Hepatocyte (in vitro differentiated cells): Measurements from ENCODE around the gene MAGI2. TPM values are rescaled to one million over a fixed set of nuclear protein-coding genes. Genes with fewer than 3 reads are reported as not detected.

Source experiments
- DNase-seq: peaks from one replicate; pipeline ENCODE4 v3.0.0-alpha.2; 2016; ENCODE audit warnings: low spot score
- H2AFZ ChIP-seq: fragments of 200-600 bp; sonication (generic); 2 replicates; pipeline ENCODE4 v1.6.0; 2016; ENCODE audit warnings: antibody characterized with exemption, mild to moderate bottlenecking
- H3K27ac ChIP-seq: fragments of 200-600 bp; sonication (generic); 2 replicates; pipeline ENCODE4 v1.5.1; 2016; ENCODE audit warnings: mild to moderate bottlenecking
- H3K27me3 ChIP-seq: fragments of 200-600 bp; sonication (generic); 2 replicates; pipeline ENCODE4 v1.6.1; 2016
- H3K36me3 ChIP-seq: fragments of 200-600 bp; sonication (generic); replicated peaks from 2 replicates; pipeline ENCODE4 v1.5.1; 2016; ENCODE audit warnings: low read depth; ENCODE audit not compliant: insufficient read depth
- H3K4me1 ChIP-seq: fragments of 200-600 bp; sonication (generic); 2 replicates; pipeline ENCODE4 v1.5.1; 2016; ENCODE audit warnings: mild to moderate bottlenecking, moderate library complexity; ENCODE audit not compliant: insufficient read depth
- H3K4me2 ChIP-seq: fragments of 200-600 bp; sonication (generic); 2 replicates; pipeline ENCODE4 v1.6.0; 2016
- H3K4me3 ChIP-seq: fragments of 200-600 bp; sonication (generic); 2 replicates; pipeline ENCODE4 v1.5.1; 2016; ENCODE audit warnings: mild to moderate bottlenecking
- H3K79me2 ChIP-seq: fragments of 200-600 bp; sonication (generic); 2 replicates; pipeline ENCODE4 v1.6.0; 2017; ENCODE audit warnings: mild to moderate bottlenecking
- H3K9me2 ChIP-seq: fragments of 200-600 bp; sonication (generic); replicated peaks from 2 replicates; pipeline ENCODE4 v1.6.0; 2017; ENCODE audit warnings: mild to moderate bottlenecking; ENCODE audit not compliant: insufficient read depth
- H3K9me3 ChIP-seq: fragments of 200-600 bp; sonication (generic); 2 replicates; pipeline ENCODE4 v1.5.1; 2016; ENCODE audit warnings: low read depth, mild to moderate bottlenecking
- H4K20me1 ChIP-seq: fragments of 200-600 bp; sonication (generic); 2 replicates; pipeline ENCODE4 v1.6.0; 2016; ENCODE audit warnings: mild to moderate bottlenecking; ENCODE audit not compliant: insufficient read depth, poor library complexity, severe bottlenecking
- CTCF ChIP-seq: fragments of 200-600 bp; sonication (generic); IDR thresholded peaks from 2 replicates; pipeline ENCODE4 v1.5.1; 2016; ENCODE audit warnings: antibody characterized with exemption, mild to moderate bottlenecking; ENCODE audit not compliant: poor library complexity
- EZH2 ChIP-seq: fragments of 200-600 bp; sonication (generic); IDR thresholded peaks from 2 replicates; pipeline ENCODE4 v1.6.1; 2016; ENCODE audit warnings: antibody characterized with exemption, mild to moderate bottlenecking, borderline replicate concordance
- EZH2phosphoT487 ChIP-seq: fragments of 200-600 bp; sonication (generic); IDR thresholded peaks from one replicate; pipeline ENCODE4 v1.6.1; 2018; ENCODE audit warnings: antibody characterized with exemption, mild to moderate bottlenecking, low read depth, moderate library complexity; ENCODE audit not compliant: unreplicated experiment, severe bottlenecking
- WGBS: methylation state at CpG from one replicate; pipeline ENCODE4 v1.1.6; 2016; ENCODE audit warnings: low lambda C conversion rate; ENCODE audit errors: missing lambda C conversion rate; 5-methylcytosine and 5-hydroxymethylcytosine counted together
- polyA plus RNA-seq: library from polyadenylated mRNA; unstranded; fragments of >200 nt; fragmentation: Nextera tagmentation; extraction: Ambion mirVana; gene quantifications from 2 replicates; pipeline ENCODE4 v1.2.1, GENCODE V29; 2016
- total RNA-seq: library from RNA; depleted of rRNA; stranded (reverse); fragments of >200 nt; gene quantifications from 2 replicates; pipeline ENCODE4 v1.2.3, GENCODE V29; 2014

Gene MAGI2
- total and polyA plus RNA-seq, 2 experiments from 2014 or later, result 3.1 to 6.7 TPM

GRCh38 chr7:79272938-79273337 lies 180.5 kb downstream of the MAGI2 start:
- no peak overlapping the region for H3K27ac ChIP-seq
- H2AFZ ChIP-seq, result no peak overlapping the region
- H3K4me3 ChIP-seq, result no peak overlapping the region
- WGBS, result 72% methylated on average over 2 of the region's 2 CpGs
- H3K36me3 ChIP-seq, result no peaks in the 10 kb centered on the region
- no peaks in the 10 kb centered on the region for H4K20me1 ChIP-seq
- no peak for DNase-seq
- no peaks in the 10 kb centered on the region for H3K9me2 ChIP-seq
- no peaks in the 10 kb centered on the region for H3K79me2 ChIP-seq
- H3K9me3 ChIP-seq, result no peaks in the 10 kb centered on the region
- H3K4me1 ChIP-seq, result no peaks in the 10 kb centered on the region
- H3K4me2 ChIP-seq, result no peak overlapping the region
- H3K27me3 ChIP-seq, result no peaks in the 10 kb centered on the region
- TF ChIP-seq EZH2phosphoT487 (no peak), EZH2 (no peak), CTCF (no peak)

DNA sequence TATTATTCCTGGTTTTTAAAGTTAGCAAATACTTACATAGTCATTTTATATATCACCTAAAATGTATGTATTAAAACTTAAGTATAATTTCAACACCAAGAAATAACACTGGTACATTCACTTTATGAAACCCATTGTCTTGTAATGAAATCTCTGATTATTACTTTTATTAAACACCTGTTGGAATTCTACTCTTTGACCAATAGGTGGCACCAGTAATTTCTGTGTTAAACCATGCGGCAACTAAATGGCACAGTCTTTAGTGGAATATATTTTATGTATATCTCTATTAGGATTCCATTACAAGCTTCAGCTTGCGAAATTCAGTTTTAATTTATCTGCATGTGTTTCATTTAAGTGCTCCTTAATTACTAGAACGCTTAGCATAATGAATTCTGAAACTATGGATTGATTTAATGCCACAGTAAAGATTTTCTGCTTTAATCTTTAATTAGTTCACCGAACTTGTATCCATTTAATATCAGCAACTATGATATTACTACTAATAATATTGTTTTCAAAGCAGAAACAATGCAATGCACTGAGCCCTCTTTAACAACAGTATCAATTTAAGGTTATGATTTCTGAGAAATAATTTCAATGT lies 181.3 kb downstream of the MAGI2 start:
- Histone ChIP-seq H3K4me2 (no peak overlapping the region), H3K9me2 (no peaks in the 10 kb centered on the region), H3K27me3 (no peaks in the 10 kb centered on the region), H3K4me3 (no peak overlapping the region), H3K79me2 (no peaks in the 10 kb centered on the region), H3K4me1 (no peaks in the 10 kb centered on the region), H3K36me3 (no peaks in the 10 kb centered on the region), H3K27ac (no peak overlapping the region), H2AFZ (no peak overlapping the region), H4K20me1 (no peaks in the 10 kb centered on the region), H3K9me3 (no peaks in the 10 kb centered on the region)
- TF ChIP-seq EZH2 (no peak), CTCF (peak; percentile 67), EZH2phosphoT487 (no peak)
- peak; percentile 60 for DNase-seq
- WGBS, result 41% methylated on average over 4 of the region's 4 CpGs

DNA sequence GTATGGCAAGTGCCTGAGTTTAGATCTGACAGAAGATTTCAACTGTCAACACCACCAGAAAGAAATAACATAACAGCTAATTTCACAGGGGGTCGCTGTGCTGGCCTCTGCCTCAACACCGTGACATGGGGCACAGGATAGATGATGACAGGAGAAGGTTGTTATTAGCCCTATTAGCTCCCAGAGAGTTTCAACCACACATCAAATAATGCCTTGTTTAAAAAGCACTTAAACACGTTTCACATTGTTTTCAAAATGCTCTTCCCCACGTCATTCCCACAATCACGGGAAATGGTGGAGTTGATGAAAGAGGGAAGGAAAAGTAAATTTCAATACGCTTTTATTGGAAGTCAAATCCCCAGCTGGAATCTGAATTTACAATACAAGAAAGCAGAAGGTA lies 184.7 kb downstream of the MAGI2 start:
- no peaks in the 10 kb centered on the region for H3K36me3 ChIP-seq
- no peak overlapping the region for H3K4me2 ChIP-seq
- 44% methylated on average over 6 of the region's 6 CpGs for WGBS
- no peaks in the 10 kb centered on the region for H3K4me1 ChIP-seq
- H2AFZ ChIP-seq, result no peak overlapping the region
- H3K79me2 ChIP-seq, result no peaks in the 10 kb centered on the region
- no peak overlapping the region for H3K27ac ChIP-seq
- no peaks in the 10 kb centered on the region for H3K9me2 ChIP-seq
- no peak for DNase-seq
- no peaks in the 10 kb centered on the region for H3K9me3 ChIP-seq
- H3K27me3 ChIP-seq, result no peaks in the 10 kb centered on the region
- no peak overlapping the region for H3K4me3 ChIP-seq
- no peak for TF ChIP-seq EZH2
- no peak for TF ChIP-seq CTCF
- no peak for TF ChIP-seq EZH2phosphoT487
- H4K20me1 ChIP-seq, result no peaks in the 10 kb centered on the region

- no peak overlapping the region for H3K27ac ChIP-seq
- H3K4me3 ChIP-seq, result no peak overlapping the region
- no peak overlapping the region for H2AFZ ChIP-seq
- no peaks in the 10 kb centered on the region for H3K4me1 ChIP-seq
- TF ChIP-seq EZH2phosphoT487 (no peak), EZH2 (no peak), CTCF (no peak)
- H3K4me2 ChIP-seq, result no peak overlapping the region
- 70% methylated on average over 3 of the region's 3 CpGs for WGBS
- H3K79me2 ChIP-seq, result no peaks in the 10 kb centered on the region
- no peaks in the 10 kb centered on the region for H4K20me1 ChIP-seq
- H3K36me3 ChIP-seq, result no peaks in the 10 kb centered on the region
- no peaks in the 10 kb centered on the region for H3K9me3 ChIP-seq
- no peaks in the 10 kb centered on the region for H3K27me3 ChIP-seq
- no peak for DNase-seq
- H3K9me2 ChIP-seq, result no peaks in the 10 kb centered on the region
Measured at GRCh38 chr7:79258826-79259225, 194.6 kb downstream of the MAGI2 start.
